ENCODE data around the gene MTOR. TPM values are rescaled to one million over a fixed set of nuclear protein-coding genes. Genes with fewer than 3 reads are reported as not detected.
"Not testable (repeated sequence)": the region's sequence is repeated elsewhere in the genome, so short reads cannot be mapped to it uniquely, and the experiment has no call there.

MTOR gene
- total and polyA plus RNA-seq, 8 donors: 6.3 to 42.4 (median 28.6) TPM

- TF ChIP-seq POLR2A (IDR thresholded peaks at IDR 0.05) (no peak), EP300 (IDR thresholded peaks at IDR 0.05) (no peak), CTCF (IDR thresholded peaks at IDR 0.05) (no peak), POLR2AphosphoS5 (IDR thresholded peaks at IDR 0.05) (no peak)
- Histone ChIP-seq H3K4me3 (peak overlapping the region; percentile 88 to 99 (median 96)), H3K36me3 (peaks cover 29 to 39% (median 37%) of the 10 kb centered on the region in 4 donors), H3K27me3 (no peaks in the 10 kb centered on the region), H3K4me1 (peaks cover 14 to 18% (median 18%) of the 10 kb centered on the region in 4 donors), H3K9me3 (no peaks in the 10 kb centered on the region), H3K27ac (peak overlapping the region; percentile 85 to 91 (median 88))
- WGBS, 5 donors: 6 to 13% (median 11%) methylated on average over 5 of the region's 5 CpGs
- no peak for DNase-seq
- intact Hi-C loops (cut with DNase I; ENCODE audit: low total_unique reads): no loop called here
Measured at GRCh38 chr1:11098931-11099309, 163.4 kb downstream of the MTOR start.

GRCh38 chr1:11083784-11084183 is 178.6 kb downstream of the MTOR start:
- 90 to 100% (median 96%) methylated on average over 2 to 3 of the region's 3 CpGs for WGBS, 5 donors
- H3K27ac ChIP-seq; H3K4me1 ChIP-seq; intact Hi-C loops (cut with DNase I; ENCODE audit: low total_unique reads); H3K4me3 ChIP-seq; H3K27me3 ChIP-seq; DNase-seq; H3K9me3 ChIP-seq: not testable (repeated sequence)
- peaks cover 52 to 80% (median 74%) of the 10 kb centered on the region in 4 donors for H3K36me3 ChIP-seq

- H3K27me3 ChIP-seq: no peaks in the 10 kb centered on the region
- no peaks in the 10 kb centered on the region for H3K4me1 ChIP-seq
- no peak overlapping the region for H3K27ac ChIP-seq
- TF ChIP-seq POLR2AphosphoS5 (IDR thresholded peaks at IDR 0.05): no peak
- no peak for TF ChIP-seq EP300 (IDR thresholded peaks at IDR 0.05)
- TF ChIP-seq CTCF (IDR thresholded peaks at IDR 0.05): no peak
- TF ChIP-seq POLR2A (IDR thresholded peaks at IDR 0.05): no peak
- peak in 1 of 2 donors; percentile 8 for DNase-seq
- H3K4me3 ChIP-seq: no peak overlapping the region
- intact Hi-C loops (cut with DNase I; ENCODE audit: low total_unique reads): no loop called here
- 81 to 94% (median 87%) methylated on average over 12 of the region's 12 CpGs for WGBS, 5 donors
- H3K36me3 ChIP-seq: peaks cover 51 to 80% (median 74%) of the 10 kb centered on the region in 4 donors
- no peaks in the 10 kb centered on the region for H3K9me3 ChIP-seq
Measured at GRCh38 chr1:11080931-11081330, 181.4 kb downstream of the MTOR start.

- Histone ChIP-seq H3K27ac (no peak overlapping the region), H3K4me1 (no peaks in the 10 kb centered on the region), H3K4me3 (no peak overlapping the region), H3K27me3 (no peaks in the 10 kb centered on the region), H3K36me3 (peaks cover 74 to 99% (median 96%) of the 10 kb centered on the region in 4 donors), H3K9me3 (no peaks in the 10 kb centered on the region)
- WGBS, 5 donors: 95 to 98% (median 98%) methylated on average over 2 of the region's 2 CpGs
- intact Hi-C loops (cut with DNase I; ENCODE audit: low total_unique reads): no loop called here
- DNase-seq: no peak
- TF ChIP-seq EP300 (IDR thresholded peaks at IDR 0.05) (no peak), CTCF (IDR thresholded peaks at IDR 0.05) (no peak), POLR2AphosphoS5 (IDR thresholded peaks at IDR 0.05) (no peak), POLR2A (IDR thresholded peaks at IDR 0.05) (no peak)
Measured at GRCh38 chr1:11078631-11079030, 183.7 kb downstream of the MTOR start.

GRCh38 chr1:11073398-11073797 is 189.0 kb downstream of the MTOR start:
- H3K27ac ChIP-seq; DNase-seq; H3K4me1 ChIP-seq; H3K4me3 ChIP-seq; H3K27me3 ChIP-seq; H3K9me3 ChIP-seq; intact Hi-C loops (cut with DNase I; ENCODE audit: low total_unique reads): not testable (repeated sequence)
- peaks cover 96 to 100% (median 100%) of the 10 kb centered on the region in 4 donors for H3K36me3 ChIP-seq
- 89 to 93% (median 91%) methylated on average over 7 of the region's 7 CpGs for WGBS, 5 donors

Data from stomach (tissue), 9 donors.